T-cell (primary cell): ENCODE measurements around the gene KIAA1755. TPM values are rescaled to one million over a fixed set of nuclear protein-coding genes. Genes with fewer than 3 reads are reported as not detected.

Source experiments
- total RNA-seq, 35 experiments: library from RNA in 6 of 35; stranded (reverse) in 6 of 35; fragments of 120-200 nt in 1 of 35; gene quantifications; one replicate each; pipeline versions ENCODE4 v1.2.1 to v1.2.4 and lab custom pipeline; 2013 to 2026

Gene KIAA1755
- total RNA-seq, 5 donors from 2014 or later (not counting 1 experiment from before 2014, with no cell fraction given): not detected

Other genes with a start within 250 kb of the KIAA1755 start
- gene TTI1, start 227.3 kb downstream of the KIAA1755 start, total RNA-seq: 10 to 100 TPM; 17.8 to 27.6 (median 23.2) TPM
- gene RPRD1B, start 227.0 kb downstream of the KIAA1755 start, total RNA-seq: 10 to 100 TPM; 38.3 to 46.6 (median 40.5) TPM
- gene TGM2, start 95.5 kb downstream of the KIAA1755 start, total RNA-seq: 1 to 10 TPM in 2 of 5 donors, under 1 TPM in 1, not detected in 2; 0.62 to 1.8 (median 1.2) TPM
- gene BPI, start 43.4 kb upstream of the KIAA1755 start, total RNA-seq: not detected
- under 1 TPM in 1 of 5 donors, not detected in 4; 0.32 TPM for gene LBP, start 85.7 kb upstream of the KIAA1755 start, total RNA-seq
- 10 to 100 TPM; 46.7 to 77.9 (median 67.6) TPM for gene SNHG17, start 174.6 kb upstream of the KIAA1755 start, total RNA-seq
- 10 to 100 TPM; 42.7 to 50.1 (median 46.1) TPM for gene RALGAPB, start 212.1 kb upstream of the KIAA1755 start, total RNA-seq